ENCODE data around the gene NXN.
"Not testable (repeated sequence)": the region's sequence is repeated elsewhere in the genome, so short reads cannot be mapped to it uniquely, and the experiment has no call there.

The NXN gene

DNA sequence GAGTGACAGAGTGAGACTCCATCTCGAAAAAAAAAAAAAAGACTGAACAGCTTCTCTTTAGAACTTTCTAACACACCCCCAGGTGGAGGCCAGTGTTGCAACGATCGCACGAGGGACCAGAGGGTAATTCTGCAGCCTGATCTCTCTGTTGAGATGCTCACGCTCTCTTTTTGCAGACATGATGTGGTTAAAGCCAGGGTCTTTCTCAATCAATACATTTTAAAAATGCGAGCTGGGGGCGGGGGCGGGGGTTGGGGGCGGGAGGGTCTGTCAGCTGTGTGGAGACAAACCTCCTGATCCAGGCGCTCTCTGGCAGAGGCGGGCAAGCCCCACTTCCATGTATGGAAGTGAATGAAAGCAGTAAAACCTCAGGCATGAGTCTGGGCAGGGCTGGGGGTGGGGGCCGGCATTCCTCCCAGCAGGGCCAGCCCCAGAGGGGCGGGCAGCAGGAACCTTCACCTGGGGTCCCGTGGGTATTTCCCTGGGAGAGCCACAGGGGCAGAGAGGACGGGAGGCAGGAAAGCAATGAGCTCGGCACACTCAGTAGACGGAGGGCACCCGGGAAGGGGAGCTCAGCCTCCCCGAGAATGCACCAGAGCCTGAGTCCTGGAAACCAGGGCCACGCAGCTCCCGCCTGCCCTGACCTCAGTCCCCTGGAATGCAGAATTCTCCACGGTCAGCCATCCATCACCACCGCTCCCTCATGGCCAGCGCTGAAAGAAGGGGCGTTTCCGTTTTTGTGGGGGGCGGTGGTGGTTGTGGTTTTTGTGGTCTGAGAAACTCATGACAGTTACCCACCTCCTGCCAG, 28.0 kb downstream of the NXN start:
- DNase-seq: no peak

DNA sequence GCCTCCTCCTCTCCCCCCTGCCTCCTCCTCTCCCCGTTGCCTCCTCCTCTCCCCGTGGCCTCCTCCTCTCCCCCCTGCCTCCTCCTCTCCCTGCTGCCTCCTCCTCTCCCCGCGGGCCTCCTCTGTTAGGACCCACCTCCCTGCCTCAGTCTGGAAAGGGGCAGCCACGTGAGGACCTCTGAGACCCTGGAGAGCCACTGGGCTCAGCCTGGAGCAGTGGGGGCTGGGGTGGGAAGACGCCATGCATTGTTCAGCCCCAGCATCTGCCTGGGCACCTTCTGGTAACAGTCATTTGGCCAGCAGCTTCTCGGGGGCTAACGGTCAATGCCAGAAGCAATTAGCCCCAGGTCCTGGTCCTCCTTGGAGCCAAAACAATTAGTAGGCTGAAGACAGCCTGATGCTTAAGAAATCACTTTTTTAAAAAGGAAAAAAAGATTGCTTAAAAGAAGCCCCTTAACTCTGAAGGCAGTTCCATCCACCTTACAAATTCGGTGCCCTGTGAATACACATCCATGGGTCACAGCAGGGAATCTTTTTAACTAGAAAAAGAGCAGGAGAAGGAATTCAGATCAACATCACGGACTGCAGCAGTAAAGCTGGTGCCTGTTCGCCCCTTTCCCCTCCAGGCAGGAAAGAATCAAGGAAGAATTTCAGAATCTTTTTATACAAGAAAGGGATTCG, 29.8 kb downstream of the NXN start:
- no peak for DNase-seq

DNA sequence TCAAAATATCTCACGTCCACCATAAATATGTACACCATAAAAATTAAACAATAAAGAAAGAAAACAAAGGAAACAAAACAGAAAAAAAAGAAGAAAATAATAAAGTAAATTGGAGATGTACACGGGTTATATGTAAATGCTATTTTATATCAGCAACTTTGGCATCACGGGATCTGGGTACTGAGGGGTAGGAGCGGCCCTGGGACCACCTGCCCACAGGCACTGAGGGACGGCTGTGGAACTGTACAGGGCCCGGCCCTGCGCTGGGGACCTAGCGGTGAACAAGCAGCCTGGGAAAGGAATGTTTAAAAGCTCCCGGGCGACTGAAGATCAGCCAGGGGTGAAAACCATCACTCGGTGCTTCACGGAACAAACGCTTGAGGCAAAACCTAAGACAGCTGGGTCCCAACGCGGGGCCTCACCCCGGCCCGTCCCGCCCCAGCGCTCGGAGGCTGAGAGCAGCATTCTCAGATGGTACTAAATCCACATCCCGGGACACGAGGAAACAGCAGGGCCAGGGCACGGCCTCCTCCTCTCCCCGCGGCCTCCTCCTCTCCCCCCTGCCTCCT, 31.2 kb downstream of the NXN start:
- no peak for DNase-seq

DNA sequence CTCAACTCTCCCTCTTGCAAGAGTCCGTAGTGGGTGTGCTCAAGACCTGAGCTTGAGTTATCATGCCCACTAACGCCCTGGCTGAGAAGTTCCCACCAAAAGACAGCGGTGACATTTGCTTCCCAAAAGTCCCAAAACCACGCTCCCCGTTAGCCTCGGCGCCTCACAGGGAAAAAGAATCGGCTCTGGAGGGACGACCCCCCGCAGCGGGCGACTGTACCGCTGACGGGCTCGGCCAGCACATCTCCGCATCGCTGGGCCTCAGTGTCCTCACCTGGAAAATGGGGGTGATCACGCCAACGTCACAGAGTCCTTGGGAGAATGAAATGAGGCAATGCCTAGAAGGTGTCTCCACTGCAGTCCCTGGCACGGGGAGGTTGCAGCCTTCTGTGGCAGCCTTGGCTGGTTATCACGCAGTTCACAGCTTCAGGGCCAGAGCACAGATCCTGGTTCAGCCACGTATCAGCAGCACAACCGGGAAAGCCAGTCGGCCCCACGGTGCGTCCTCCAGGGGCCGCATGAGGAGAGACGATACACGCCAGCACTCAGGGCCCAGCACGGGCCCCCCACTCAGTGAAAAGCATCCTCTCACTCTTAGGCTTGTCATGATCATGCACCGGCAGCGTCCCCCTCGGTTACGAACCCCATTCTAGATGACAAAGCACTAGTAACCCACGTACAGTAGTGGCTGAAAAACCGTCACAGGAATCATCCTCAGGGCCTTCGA, 32.9 kb downstream of the NXN start:
- no peak for DNase-seq

DNA sequence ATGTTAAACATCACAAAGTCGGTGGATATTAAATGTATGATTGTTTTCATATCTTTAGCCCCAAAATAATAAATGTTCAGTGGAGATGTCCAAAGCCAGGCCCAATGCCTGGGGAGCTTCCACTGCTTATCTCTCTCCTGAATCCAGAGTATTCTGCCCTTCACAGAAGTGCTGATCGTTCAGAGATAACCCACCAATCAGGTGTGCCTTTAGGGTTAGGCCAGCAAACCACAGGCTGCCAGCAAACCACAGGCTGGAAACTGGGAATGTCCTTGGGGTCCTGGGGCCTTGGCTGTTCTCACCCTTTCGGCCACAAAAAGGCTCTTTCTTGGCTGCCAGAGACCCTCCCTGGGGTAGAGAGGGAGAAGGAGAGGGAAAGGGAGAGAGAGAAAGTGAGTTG, 33.9 kb downstream of the NXN start:
- no peak for DNase-seq

DNA sequence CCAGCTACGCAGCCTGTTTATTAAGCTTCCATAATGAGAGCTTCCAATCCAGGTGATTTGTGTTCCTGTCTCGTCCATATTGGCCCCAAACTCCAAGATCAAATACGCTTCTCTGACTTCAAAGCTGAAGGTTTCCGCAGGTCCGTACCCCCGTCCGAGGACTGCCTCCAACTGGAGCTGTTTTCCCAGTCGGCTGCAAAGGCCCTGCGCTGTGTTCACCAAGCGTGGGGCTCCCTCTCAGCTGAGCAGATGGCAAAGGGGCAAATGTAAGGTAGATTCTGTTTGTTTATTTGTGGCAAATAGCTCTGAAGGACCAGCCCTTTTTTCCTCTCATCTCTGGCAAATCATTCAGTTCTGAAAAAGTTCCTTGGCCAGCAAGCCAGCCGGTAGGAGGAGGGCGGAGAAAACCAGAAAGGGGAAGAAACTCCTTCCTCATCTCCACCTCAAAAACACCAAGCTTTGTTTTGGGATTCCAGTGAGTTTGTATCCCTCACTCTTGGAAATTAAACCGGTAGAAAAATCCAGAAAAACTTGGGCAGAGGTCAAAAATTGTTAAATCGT, 35.2 kb downstream of the NXN start:
- DNase-seq: no peak

GRCh38 chr17:935485-935884, 44.1 kb downstream of the NXN start:
- DNase-seq: no peak

DNA sequence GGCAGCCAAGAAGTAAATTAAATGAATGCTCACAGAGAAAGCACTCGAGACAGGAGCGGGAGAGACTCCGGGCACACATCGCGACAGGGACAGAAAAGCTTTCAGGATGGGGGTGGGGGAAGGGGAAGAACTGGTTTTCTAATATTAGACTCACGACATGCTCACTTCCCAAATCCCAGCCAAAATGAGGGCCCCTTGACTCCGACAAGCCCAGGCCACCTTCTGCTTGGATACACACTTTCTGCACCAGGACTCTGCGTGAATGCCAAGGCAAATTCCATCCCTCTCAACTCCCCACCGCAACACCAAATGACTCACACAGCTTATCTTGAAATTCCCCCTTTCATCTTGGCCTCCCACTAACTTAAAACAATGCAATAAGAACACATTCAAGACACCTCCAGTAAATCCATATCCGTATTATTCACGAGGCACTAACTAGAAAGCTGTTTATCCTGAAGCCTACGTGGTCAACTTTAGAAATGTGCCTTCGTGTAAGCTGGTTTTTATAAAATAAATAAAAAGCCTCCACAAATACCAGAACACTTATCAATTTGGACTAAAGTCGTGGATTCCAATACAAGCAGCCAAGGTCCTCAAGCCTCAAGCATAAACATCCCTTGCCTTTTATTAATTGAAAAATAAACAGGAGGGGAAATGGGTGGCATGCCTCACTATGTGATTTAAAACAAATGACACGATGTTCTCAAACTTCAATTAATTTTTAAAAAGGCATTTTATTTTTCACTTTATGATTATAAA, 46.1 kb downstream of the NXN start:
- no peak for DNase-seq

- DNase-seq: no peak
These were observed 49.3 kb downstream of the NXN start for GRCh38 chr17:930258-930657.

DNA sequence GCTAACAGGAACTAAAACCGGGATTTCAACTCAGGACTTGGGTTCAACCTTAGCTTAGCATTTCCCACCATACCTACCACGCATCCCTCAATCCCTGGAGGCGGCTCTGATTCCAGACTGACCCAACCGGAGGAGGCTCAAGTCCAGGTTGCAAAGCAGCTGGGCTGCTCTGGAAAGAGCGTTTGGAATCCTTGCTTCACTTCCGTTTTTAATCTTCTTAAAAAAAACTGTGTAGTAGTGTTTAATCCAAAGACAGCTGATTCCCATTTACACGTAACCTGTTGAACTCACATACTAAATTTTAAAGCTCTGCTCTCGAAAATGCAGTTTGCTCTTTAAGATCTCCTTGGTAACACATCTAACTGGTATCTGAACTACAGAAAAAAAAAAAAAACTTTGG, 50.0 kb downstream of the NXN start:
- no peak for DNase-seq

GRCh38 chr17:927611-928461, 51.7 kb downstream of the NXN start:
- no peak for DNase-seq

GRCh38 chr17:925817-926216, 53.8 kb downstream of the NXN start:
- DNase-seq: no peak

DNA sequence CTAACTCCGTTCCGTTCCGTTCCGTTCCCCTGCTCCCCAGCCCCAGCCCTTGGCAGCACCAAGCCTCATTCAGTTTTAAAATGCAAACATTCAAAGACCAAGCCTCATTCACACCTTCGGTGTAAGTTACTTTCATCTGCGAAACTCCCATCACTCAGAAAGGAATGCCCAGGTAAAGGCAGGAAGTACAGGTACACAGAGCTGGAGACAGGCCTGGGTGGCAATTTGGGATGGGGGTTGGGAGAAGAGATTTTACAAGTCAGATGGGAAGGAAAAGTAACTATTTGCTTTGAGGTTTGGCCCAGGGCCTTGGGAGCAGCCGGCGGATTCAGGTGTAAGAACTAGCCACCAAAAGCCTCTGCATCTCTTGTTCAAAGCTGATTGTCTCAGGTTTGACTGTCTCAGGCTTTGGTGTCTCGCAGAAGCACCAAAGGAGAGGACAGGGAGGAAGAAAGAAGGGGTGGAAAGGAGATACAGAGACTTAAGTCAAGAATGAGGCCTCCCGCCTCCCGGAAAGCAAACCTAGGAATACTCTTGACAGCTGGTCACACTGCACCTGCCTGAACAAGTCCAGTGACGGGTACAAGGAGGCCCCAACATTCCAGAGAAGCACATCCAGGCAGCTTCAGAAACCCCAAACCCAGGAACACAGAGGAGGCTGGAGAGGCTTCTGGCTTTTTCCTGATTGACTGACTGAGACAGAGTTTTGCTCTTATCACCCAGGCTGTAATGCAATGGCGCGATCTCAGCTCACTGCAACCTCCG, 54.7 kb downstream of the NXN start:
- no peak for DNase-seq

DNA sequence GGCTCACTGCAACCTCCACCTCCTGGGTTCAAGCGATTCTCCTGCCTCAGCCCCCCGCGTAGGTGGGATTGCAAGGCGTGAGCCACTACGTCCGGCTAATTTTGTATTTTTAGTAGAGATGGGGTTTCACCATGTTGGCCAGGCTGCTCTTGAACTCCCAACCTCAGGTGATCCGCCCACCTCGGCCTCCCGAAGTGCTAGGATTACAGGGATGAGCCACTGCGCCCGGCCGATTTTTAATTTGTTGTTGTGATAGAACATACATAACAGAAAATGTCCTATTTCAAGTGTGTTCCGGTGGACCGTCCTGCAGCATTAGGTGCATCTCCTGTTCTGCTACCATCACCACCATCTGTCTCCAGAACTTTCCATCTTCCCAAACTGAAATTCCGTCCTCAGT, 55.3 kb downstream of the NXN start:
- DNase-seq: not testable (repeated sequence)

GRCh38 chr17:923633-924032, 55.9 kb downstream of the NXN start:
- DNase-seq: no peak

GRCh38 chr17:921161-921560, 58.4 kb downstream of the NXN start:
- DNase-seq: no peak

- no peak for DNase-seq
These were observed 59.4 kb downstream of the NXN start for GRCh38 chr17:920190-920589.

DNA sequence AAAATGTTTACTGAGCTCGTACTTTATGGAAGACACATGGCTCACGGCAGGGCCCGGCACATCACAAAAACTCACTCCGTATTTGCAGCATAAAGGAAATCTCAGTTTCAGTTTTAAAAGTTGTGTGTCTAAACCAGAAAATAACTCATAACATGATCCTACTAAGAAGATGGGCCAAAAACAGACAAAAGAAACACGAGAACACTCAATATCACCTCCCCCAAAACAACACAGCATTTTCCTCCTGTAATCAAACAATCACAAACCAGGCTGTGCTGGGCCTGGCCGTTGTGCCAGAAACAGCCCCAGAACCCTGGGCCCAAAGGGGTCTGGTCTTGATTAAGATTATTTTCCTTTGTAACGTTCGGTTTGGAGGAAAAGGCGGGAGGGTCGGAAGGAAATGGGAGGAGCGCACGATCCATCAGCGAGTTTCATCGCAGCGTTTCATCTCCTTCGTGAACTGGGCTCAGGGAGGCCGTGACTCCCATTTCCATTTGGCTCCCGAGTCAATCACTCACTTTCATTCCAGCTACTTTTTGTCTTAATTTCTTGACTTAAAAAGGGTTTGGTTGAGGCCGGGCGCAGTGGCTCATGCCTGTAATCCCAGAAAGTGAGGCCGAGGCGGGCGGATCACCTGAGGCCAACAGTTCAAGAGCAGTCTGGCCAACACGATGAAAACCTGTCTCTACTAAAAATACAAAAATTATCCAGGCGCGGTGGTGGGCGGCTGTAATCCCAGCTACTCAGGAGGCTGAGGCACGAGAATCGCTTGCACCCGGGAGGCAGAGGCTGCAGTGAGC, 61.4 kb downstream of the NXN start:
- DNase-seq: no peak

- no peak for DNase-seq
These were observed 62.2 kb downstream of the NXN start for GRCh38 chr17:917391-917811.

DNA sequence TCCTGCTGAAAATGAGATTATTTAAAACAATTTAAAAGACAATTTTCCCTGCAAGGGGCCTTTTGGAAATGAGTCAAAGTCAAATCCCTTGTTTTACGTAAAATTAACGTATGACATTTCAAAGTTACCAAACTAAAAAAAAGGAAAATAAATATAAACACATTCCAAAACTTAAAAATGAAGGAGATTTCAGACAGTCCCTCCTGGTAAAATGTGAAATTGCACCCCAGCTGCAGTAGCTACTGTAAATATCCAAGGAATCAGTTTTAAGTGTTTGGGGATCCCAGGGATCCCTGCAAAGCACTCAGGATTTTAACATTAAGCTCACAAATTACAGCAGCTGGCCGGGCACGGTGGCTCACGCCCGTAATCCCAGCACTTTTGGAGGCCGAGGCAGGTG, 63.3 kb downstream of the NXN start:
- DNase-seq: no peak
